ENCODE results near the gene TOX2.

The TOX2 gene

DNA sequence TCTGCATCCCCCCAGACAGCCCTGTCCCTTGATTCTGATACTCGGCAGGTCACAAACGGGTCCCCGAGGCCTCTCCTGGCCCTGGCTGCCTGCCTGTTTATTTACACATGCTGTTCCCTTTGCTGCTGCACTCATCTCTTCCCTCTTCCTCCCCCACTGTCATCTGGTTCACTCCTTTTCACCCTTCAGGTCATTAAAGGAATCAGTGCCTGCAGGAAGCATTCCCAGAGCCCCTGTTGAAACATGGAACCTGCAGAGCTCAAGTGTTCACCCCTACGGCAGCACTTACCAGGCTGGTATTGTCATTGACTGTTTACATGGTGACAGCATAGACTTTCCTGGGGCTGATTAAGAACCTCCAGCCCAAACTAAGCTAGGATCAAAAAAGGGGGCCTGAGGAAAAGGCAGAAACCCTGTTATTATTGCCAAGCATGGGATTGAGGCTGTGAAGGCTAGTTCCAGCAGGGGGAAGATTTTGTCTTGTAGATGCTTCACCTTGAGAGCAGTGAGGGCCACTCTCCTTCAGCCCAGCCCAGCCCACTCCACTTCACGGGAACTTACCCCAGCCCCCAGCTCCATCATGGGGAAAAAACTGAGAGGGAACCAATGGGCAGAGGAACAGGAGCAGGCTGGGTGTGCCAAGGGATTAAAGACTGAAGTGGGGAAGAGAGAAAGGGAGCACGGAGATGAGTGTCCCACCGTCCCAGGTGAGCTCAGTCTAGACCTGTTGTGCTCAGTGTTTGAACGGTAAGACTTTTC lies 199.1 kb downstream of the TOX2 start:
- peak; percentile 36 for DNase-seq

DNA sequence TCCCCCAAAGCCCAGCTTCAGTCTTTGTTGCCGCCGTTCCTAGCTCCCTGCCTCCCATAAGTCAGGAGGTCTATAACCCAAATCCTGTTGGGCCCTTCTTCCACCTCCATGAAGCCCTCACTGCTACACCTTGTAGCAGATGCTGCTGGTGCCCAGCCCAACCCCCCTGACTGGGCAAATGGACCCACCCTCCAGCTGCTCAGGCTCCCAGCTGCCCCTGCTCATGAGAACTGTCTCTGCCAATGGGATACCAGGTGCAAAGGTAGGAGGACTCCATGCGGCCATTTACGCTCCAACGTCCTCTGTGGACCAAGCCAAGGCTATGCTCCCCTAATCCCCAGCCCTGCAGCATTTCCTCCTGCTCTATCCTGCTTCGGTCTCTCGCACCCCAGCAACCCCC lies 200.5 kb downstream of the TOX2 start:
- no peak for DNase-seq

DNA sequence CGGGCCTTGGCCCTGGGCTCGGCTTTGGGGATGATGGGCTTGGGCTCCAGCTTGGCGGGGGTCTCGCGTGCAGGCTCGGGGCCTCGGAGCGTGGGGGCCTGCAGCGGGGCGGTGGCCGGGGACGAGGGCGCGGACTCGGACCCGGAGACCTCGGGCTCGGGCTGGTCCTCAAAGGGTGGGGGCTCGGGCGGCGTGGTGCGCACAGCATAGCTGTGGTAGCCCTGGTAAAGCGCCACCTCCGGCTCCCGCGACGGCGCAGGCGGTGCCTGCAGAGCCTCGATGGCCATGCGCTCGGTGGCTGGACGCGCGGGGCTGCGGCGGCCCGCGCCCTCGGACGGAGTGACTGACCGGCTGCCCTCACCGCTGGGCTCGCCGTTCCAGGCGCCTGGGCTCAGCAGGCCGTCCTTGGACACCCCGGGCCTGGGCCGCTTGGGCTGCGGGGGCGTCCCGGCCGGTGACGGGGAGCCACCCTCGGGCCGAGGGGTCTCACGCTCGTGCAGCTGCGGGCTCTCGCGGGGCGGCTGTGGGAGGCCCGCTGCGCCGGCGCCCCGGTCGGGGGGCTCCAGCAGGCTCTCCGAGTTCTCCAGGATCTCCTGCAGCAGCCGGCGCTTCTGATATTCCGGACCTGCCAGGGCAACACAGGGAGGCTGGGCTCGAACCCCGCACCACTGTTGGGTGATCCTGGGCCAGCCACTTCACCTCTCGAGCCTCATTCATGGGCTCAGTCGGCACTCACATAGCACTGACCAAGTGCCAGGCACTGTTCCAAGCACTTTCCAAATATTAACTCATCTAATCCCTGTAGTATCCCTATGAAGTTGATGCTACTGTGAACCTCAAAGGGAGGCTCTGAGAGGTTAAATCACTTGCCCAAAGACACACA lies 201.4 kb downstream of the TOX2 start:
- no peak for DNase-seq

DNA sequence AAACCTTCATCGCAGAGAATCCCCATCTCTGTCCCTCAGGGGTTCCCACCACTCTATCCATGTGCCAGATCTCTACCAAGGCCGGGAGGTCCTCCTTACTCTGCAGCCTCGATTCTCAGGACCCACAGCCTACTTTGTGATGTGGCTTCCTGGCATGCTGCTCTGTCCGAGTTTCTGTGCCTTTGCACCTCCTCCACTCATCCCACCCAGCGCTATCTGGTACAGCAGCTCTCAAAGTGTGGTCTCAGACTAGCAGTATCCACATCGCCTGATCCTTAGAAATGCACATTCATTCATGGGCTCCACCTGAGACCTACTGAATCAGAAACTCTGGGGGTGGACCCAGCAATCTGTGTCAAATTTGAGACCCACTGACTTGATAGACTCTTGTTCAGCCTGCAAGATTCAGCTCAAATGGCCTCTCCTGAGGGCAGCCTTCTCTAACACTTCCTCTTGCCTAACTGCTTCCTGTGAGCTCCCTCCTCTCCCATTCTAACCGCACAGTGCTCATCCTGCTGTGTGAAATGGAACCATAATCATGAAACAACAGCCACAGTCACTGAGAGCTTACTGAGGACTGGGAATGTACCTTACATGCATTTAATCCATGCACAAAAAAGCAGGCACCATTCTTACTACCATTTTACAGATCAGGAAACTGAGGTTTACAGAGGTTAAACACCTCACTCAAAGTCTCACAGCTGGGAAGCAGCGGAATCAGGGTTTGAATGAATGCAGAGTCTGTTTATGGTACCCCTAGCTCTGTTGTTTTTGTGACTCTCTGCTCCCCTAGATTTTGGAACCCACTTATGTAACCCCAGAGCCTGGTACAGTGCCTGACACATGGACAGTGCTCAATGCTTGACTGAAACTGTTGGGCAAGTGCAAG lies 202.9 kb downstream of the TOX2 start:
- no peak for DNase-seq

DNA sequence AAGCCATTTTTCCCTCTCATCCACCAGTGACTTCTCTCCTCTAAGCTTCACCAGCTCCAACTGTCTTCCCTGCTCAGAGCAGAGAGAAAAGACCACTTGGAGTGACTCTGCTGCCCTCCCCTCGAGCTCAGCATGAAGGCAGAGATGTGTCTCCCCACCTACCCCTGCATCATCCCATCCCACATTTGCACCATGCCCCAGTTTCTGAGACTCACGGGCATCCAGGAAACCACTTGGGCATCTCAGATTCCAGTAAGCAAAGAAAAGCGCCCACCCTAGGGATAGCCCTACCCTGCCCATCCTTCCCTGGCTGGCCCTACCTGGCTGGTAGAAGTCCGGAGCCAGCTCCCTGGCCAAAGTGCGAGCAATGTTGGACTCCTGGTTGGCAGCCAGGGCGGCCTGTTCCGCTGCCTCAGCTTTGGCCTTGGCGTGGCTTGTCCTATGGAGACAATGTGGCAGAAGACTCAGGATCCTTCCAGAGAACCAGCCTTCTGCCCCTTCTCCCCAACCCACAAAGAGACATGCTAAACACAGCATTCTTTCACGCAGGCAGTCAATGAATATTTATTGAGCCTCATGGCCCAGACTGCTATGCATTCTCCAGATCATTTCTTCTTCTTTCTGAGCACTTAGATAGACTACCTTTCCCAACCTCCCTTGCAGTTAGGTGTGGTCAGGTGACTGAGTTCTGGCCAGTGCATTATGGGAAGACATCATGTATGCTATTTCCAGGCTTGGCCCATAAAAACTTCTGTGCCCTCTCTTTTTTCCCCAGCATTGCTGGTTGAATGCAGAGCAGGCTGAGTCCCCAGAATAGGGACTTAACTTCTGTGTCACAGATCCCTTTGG lies 203.8 kb downstream of the TOX2 start:
- no peak for DNase-seq
